ENCODE data around the gene SARS2.
"Not testable (repeated sequence)": the region's sequence is repeated elsewhere in the genome, so short reads cannot be mapped to it uniquely, and the experiment has no call there.

Gene SARS2

DNA sequence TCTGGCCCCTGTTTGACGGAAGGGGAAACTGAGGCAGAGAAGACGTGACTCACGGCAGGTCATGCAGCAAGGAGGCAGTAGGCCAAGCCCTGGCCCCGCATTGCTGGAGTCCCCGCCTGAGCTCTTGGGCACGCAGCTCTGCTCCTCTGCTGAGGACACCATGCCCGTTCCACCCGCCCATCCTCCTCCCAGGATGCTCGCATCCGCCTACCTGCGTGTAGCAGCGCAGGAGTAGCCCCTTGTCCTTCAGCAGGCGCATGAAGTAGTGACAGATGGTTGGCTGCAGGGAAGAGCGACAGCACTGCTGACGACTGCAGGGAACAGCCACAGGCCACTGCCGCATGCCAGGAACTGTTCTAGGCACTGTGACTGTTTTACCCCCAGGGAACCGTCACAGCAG is 41.7 kb downstream of the SARS2 start:
- Histone ChIP-seq H3K9me2 (replicated peaks; ENCODE audit: insufficient read depth, low read length) (no peaks in the 10 kb centered on the region), H2AFZ (ENCODE audit: low read depth, low read length, severe bottlenecking) (no peak overlapping the region), H3K4me3 (ENCODE audit: insufficient read depth, low read length, poor library complexity, severe bottlenecking) (no peak overlapping the region), H3K4me2 (ENCODE audit: low read depth, low read length, poor library complexity, severe bottlenecking) (no peak overlapping the region), H3K27ac (ENCODE audit: low read depth, low read length) (no peak overlapping the region), H3K79me2 (ENCODE audit: insufficient read depth, low read length) (no peaks in the 10 kb centered on the region), H3K27me3 (ENCODE audit: low read length) (no peaks in the 10 kb centered on the region), H4K20me1 (ENCODE audit: low read depth, low read length) (no peaks in the 10 kb centered on the region), H3K9me3 (ENCODE audit: insufficient read depth, low read length) (no peaks in the 10 kb centered on the region), H3K36me3 (ENCODE audit: low read length) (no peaks in the 10 kb centered on the region), H3K9ac (ENCODE audit: low read length) (no peak overlapping the region), H3F3A (ENCODE audit: insufficient read depth) (no peaks in the 10 kb centered on the region)
- TF ChIP-seq, protein P1, sequence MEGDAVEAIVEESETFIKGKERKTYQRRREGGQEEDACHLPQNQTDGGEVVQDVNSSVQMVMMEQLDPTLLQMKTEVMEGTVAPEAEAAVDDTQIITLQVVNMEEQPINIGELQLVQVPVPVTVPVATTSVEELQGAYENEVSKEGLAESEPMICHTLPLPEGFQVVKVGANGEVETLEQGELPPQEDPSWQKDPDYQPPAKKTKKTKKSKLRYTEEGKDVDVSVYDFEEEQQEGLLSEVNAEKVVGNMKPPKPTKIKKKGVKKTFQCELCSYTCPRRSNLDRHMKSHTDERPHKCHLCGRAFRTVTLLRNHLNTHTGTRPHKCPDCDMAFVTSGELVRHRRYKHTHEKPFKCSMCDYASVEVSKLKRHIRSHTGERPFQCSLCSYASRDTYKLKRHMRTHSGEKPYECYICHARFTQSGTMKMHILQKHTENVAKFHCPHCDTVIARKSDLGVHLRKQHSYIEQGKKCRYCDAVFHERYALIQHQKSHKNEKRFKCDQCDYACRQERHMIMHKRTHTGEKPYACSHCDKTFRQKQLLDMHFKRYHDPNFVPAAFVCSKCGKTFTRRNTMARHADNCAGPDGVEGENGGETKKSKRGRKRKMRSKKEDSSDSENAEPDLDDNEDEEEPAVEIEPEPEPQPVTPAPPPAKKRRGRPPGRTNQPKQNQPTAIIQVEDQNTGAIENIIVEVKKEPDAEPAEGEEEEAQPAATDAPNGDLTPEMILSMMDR (IDR thresholded peaks at IDR 0.05; ENCODE audit: insufficient read depth, low read length, poor library complexity, severe bottlenecking), result no peak
- TF ChIP-seq EZH2phosphoT487 (conservative IDR thresholded peaks at IDR 0.05; ENCODE audit: low read length), result no peak

DNA sequence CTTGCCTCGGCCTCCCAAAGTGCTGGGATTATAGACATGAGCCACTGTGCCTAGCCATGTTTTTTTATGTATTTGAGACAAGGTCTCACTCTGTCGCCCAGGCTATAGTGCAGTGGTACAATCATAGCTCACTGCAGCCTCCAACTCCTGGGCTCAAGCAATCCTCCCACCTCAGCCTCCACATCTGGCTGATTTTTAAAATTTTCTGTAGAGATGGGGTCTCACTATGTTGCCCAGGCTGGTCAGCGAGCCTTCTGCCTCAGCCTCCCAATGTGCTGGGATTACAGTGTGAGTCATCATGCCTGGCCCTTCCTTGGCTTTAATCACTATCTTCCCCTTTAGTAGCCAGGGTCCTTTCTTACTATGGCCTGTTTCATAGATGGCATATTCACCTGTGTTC is 45.9 kb downstream of the SARS2 start:
- not testable (repeated sequence) for H2AFZ ChIP-seq (ENCODE audit: low read depth, low read length, severe bottlenecking); H3K4me3 ChIP-seq (ENCODE audit: insufficient read depth, low read length, poor library complexity, severe bottlenecking); H3K9ac ChIP-seq (ENCODE audit: low read length); H3K27ac ChIP-seq (ENCODE audit: low read depth, low read length); H3K9me3 ChIP-seq (ENCODE audit: insufficient read depth, low read length); H3K79me2 ChIP-seq (ENCODE audit: insufficient read depth, low read length); H3K36me3 ChIP-seq (ENCODE audit: low read length); H3K9me2 ChIP-seq (replicated peaks; ENCODE audit: insufficient read depth, low read length); H3F3A ChIP-seq (ENCODE audit: insufficient read depth); H3K27me3 ChIP-seq (ENCODE audit: low read length); H3K4me2 ChIP-seq (ENCODE audit: low read depth, low read length, poor library complexity, severe bottlenecking); H4K20me1 ChIP-seq (ENCODE audit: low read depth, low read length)

DNA sequence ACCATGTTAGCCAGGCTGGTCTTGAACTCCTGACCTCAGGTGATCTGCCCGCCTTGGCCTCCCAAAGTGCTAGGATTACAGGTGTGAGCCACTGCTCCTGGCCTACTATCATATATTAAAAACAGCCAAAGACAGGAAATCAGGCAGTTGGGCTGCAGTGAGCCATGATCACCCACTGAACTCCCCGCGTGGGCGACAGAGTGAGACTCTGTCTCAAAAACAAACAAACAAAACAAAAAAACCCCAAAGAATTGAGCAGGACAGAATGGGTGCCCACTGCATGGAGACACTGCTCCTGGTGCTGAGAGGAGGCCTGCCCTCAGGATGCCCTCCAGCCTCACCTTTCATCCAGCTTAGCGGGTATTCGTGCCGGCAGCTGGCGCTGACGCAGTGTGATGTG is 47.3 kb downstream of the SARS2 start:
- no peaks in the 10 kb centered on the region for H3K9me2 ChIP-seq (replicated peaks; ENCODE audit: insufficient read depth, low read length)
- H3K9me3 ChIP-seq (ENCODE audit: insufficient read depth, low read length), result no peaks in the 10 kb centered on the region
- no peak overlapping the region for H3K4me2 ChIP-seq (ENCODE audit: low read depth, low read length, poor library complexity, severe bottlenecking)
- H3K79me2 ChIP-seq (ENCODE audit: insufficient read depth, low read length), result no peaks in the 10 kb centered on the region
- H3K27ac ChIP-seq (ENCODE audit: low read depth, low read length), result no peak overlapping the region
- no peak overlapping the region for H2AFZ ChIP-seq (ENCODE audit: low read depth, low read length, severe bottlenecking)
- no peaks in the 10 kb centered on the region for H4K20me1 ChIP-seq (ENCODE audit: low read depth, low read length)
- TF ChIP-seq, protein P1 (IDR thresholded peaks at IDR 0.05; ENCODE audit: insufficient read depth, low read length, poor library complexity, severe bottlenecking), result no peak
- no peak for TF ChIP-seq EZH2phosphoT487 (conservative IDR thresholded peaks at IDR 0.05; ENCODE audit: low read length)
- H3K27me3 ChIP-seq (ENCODE audit: low read length), result no peaks in the 10 kb centered on the region
- no peak overlapping the region for H3K4me3 ChIP-seq (ENCODE audit: insufficient read depth, low read length, poor library complexity, severe bottlenecking)
- no peak overlapping the region for H3K9ac ChIP-seq (ENCODE audit: low read length)
- H3K36me3 ChIP-seq (ENCODE audit: low read length), result no peaks in the 10 kb centered on the region
- peaks cover 9% of the 10 kb centered on the region for H3F3A ChIP-seq (ENCODE audit: insufficient read depth)

DNA sequence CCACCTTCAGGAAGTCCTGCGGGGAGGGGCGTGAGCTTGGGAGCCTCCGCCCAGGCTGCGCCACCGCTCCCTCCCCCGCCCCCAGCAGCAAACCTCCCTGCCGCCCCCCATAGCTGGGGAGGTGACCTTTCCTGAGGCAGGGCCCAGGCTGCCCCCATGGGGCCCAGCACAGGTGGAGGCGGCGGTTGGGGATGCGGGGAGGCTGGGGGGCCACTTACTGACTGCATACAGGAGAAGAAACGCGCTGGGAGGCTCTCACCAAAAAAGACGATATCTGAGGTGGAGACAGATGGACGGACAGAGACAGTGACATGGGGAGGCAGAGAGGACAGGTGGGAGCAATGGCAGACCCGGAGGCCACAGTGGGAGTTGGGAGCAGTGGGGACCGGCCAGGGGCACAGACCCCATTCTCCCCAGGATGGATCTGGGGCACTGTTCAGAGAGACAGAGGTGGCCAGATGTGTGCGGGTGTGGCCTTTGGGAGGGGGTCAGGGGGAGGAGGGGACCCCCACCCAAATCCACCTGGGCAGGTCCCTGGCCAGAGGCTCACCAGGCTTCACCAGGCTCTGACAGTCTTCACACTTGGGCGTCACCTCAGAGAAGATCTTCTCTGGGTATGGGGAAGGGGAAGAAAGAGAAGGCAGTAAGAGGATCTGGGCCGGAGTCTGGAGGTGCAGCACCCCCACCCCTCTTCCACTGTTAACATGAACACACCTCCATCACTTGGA is 49.5 kb downstream of the SARS2 start:
- Histone ChIP-seq H3K9me3 (ENCODE audit: insufficient read depth, low read length) (no peaks in the 10 kb centered on the region), H3K4me2 (ENCODE audit: low read depth, low read length, poor library complexity, severe bottlenecking) (no peak overlapping the region), H4K20me1 (ENCODE audit: low read depth, low read length) (no peaks in the 10 kb centered on the region), H3K9me2 (replicated peaks; ENCODE audit: insufficient read depth, low read length) (no peaks in the 10 kb centered on the region), H3F3A (ENCODE audit: insufficient read depth) (peaks cover 20% of the 10 kb centered on the region), H2AFZ (ENCODE audit: low read depth, low read length, severe bottlenecking) (no peak overlapping the region), H3K4me3 (ENCODE audit: insufficient read depth, low read length, poor library complexity, severe bottlenecking) (no peak overlapping the region), H3K27me3 (ENCODE audit: low read length) (no peaks in the 10 kb centered on the region), H3K36me3 (ENCODE audit: low read length) (no peaks in the 10 kb centered on the region), H3K9ac (ENCODE audit: low read length) (no peak overlapping the region), H3K27ac (ENCODE audit: low read depth, low read length) (no peak overlapping the region), H3K79me2 (ENCODE audit: insufficient read depth, low read length) (no peaks in the 10 kb centered on the region)
- TF ChIP-seq, protein P1 (IDR thresholded peaks at IDR 0.05; ENCODE audit: insufficient read depth, low read length, poor library complexity, severe bottlenecking), result no peak
- no peak for TF ChIP-seq EZH2phosphoT487 (conservative IDR thresholded peaks at IDR 0.05; ENCODE audit: low read length)
